ENCODE data around the gene MFAP4. TPM values are rescaled to one million over a fixed set of nuclear protein-coding genes. Genes with fewer than 3 reads are reported as not detected.
A peak's percentile ranks its signal among the peaks of the same experiment; 100 is the strongest.

Gene MFAP4
- total and polyA plus RNA-seq, 7 donors: 5.8 to 44.5 (median 8.9) TPM

DNA sequence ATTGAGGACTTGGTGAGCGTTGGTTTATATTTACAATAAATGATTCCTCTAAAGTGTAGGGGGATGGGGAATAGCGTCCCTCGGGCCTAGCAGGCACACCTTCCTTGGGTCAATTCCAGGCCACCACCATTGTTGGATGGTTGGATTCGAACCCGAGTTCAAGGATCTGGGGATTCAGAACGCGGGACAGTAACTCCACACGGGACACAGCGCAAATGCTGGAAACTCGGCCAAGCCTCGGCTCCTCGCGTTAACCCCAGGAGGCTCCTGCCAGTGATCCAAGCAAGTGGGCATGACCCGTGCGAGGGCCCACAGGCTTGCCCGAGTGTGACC, 25.1 kb downstream of the MFAP4 start:
- no peak for DNase-seq
- intact Hi-C loops (cut with DNase I): loop anchor here (2.0 to 10.0 kb wide), 4 partner anchors 85 to 405 kb away; no protein-coding TSS in a partner anchor
- Histone ChIP-seq H3K27ac (peak overlapping the region; percentile 76), H3K4me3 (peak overlapping the region; percentile 90), H3K4me1 (no peaks in the 10 kb centered on the region), H3K9me3 (no peaks in the 10 kb centered on the region), H3K27me3 (ENCODE audit: insufficient read depth in 3 of 3, low read length in 2 of 3) (no peaks in the 10 kb centered on the region), H3K36me3 (ENCODE audit: insufficient read depth in 1 of 2, low read depth in 1 of 2) (peaks cover 0 to 6% of the 10 kb centered on the region in 2 donors)
- TF ChIP-seq, protein P1, sequence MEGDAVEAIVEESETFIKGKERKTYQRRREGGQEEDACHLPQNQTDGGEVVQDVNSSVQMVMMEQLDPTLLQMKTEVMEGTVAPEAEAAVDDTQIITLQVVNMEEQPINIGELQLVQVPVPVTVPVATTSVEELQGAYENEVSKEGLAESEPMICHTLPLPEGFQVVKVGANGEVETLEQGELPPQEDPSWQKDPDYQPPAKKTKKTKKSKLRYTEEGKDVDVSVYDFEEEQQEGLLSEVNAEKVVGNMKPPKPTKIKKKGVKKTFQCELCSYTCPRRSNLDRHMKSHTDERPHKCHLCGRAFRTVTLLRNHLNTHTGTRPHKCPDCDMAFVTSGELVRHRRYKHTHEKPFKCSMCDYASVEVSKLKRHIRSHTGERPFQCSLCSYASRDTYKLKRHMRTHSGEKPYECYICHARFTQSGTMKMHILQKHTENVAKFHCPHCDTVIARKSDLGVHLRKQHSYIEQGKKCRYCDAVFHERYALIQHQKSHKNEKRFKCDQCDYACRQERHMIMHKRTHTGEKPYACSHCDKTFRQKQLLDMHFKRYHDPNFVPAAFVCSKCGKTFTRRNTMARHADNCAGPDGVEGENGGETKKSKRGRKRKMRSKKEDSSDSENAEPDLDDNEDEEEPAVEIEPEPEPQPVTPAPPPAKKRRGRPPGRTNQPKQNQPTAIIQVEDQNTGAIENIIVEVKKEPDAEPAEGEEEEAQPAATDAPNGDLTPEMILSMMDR (IDR thresholded peaks at IDR 0.05): no peak
- no peak for ATAC-seq
- WGBS, 3 donors: 14 to 19% (median 15%) methylated on average over 16 of the region's 16 CpGs

- TF ChIP-seq, protein P1 (IDR thresholded peaks at IDR 0.05): no peak
Measured at GRCh38 chr17:19361326-19361725, 25.7 kb downstream of the MFAP4 start.

DNA sequence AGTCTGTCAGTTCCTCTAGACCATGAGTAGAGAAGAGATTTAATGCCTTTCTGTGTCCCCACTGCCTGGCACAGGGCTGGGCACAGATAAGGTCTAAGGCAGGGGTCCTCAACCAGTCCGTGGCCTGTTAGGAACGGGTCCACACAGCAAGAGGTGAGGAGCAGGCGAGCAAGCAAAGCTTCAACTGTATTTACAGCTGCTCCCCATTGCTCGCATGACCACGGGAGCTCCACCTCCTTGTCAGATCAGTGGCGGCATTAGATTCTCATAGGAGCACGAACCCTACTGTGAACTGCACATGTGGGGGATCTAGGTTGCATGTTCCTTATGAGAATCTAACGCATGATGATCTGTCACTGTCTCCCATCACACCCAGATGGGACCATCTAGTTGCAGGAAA, 26.2 kb downstream of the MFAP4 start:
- WGBS, 3 donors: 87 to 93% (median 90%) methylated on average over 8 of the region's 8 CpGs
- TF ChIP-seq, protein P1 (IDR thresholded peaks at IDR 0.05): no peak
- intact Hi-C loops (cut with DNase I): loop anchor here in 1 of 2 donors (10.0 kb wide), 1 partner anchor 404 kb away; no protein-coding TSS in a partner anchor
- Histone ChIP-seq H3K4me3 (no peak overlapping the region), H3K36me3 (ENCODE audit: insufficient read depth in 1 of 2, low read depth in 1 of 2) (peaks cover 0 to 10% of the 10 kb centered on the region in 2 donors), H3K27ac (no peak overlapping the region), H3K27me3 (ENCODE audit: insufficient read depth in 3 of 3, low read length in 2 of 3) (no peaks in the 10 kb centered on the region), H3K9me3 (no peaks in the 10 kb centered on the region), H3K4me1 (no peaks in the 10 kb centered on the region)
- no peak for ATAC-seq
- no peak for DNase-seq

More at GRCh38 chr17:19361326-19361725, 25.7 kb downstream of the MFAP4 start:
- Histone ChIP-seq H3K27me3 (ENCODE audit: insufficient read depth in 3 of 3, low read length in 2 of 3) (no peaks in the 10 kb centered on the region), H3K4me3 (no peak overlapping the region), H3K4me1 (no peaks in the 10 kb centered on the region), H3K36me3 (ENCODE audit: insufficient read depth in 1 of 2, low read depth in 1 of 2) (peaks cover 0 to 10% of the 10 kb centered on the region in 2 donors), H3K27ac (no peak overlapping the region), H3K9me3 (no peaks in the 10 kb centered on the region)
- ATAC-seq (no peak), DNase-seq (no peak)
- WGBS, 3 donors: 69 to 79% (median 74%) methylated on average over 6 of the region's 6 CpGs
- intact Hi-C loops (cut with DNase I): loop anchor here in 1 of 2 donors (10.0 kb wide), 1 partner anchor 403 kb away; no protein-coding TSS in a partner anchor

- DNase-seq (no peak), ATAC-seq (no peak)
- Histone ChIP-seq H3K4me1 (no peaks in the 10 kb centered on the region), H3K36me3 (ENCODE audit: insufficient read depth in 1 of 2, low read depth in 1 of 2) (peaks cover 0 to 10% of the 10 kb centered on the region in 2 donors), H3K27ac (no peak overlapping the region), H3K4me3 (no peak overlapping the region), H3K9me3 (no peaks in the 10 kb centered on the region), H3K27me3 (ENCODE audit: insufficient read depth in 3 of 3, low read length in 2 of 3) (no peaks in the 10 kb centered on the region)
- WGBS, 3 donors: 91 to 95% (median 92%) methylated on average over 5 of the region's 5 CpGs
- intact Hi-C loops (cut with DNase I): loop anchor here in 1 of 2 donors (10.0 kb wide), 1 partner anchor 405 kb away; no protein-coding TSS in a partner anchor
- TF ChIP-seq, protein P1 (IDR thresholded peaks at IDR 0.05): no peak
Measured at GRCh38 chr17:19359856-19360255, 27.1 kb downstream of the MFAP4 start.

DNA sequence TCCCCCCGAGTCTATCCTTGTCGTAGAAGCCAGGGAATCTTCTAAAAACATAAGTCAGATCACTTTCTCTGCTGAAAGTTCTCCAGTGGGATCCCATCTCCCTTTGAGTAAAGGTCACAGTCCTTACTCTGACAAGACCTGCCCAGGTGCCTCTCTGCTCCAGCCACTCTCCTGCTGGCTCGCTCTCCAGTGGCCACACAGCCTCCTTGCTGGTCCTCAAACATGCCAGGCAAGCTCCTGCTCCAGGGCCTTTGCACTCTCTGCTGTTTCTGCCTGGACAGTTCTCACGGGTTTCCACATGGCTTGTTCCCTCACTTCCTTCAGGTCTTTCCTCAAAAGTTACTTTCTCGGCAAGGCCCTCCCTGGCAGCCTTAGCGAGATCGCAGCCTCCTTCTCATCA, 27.8 kb downstream of the MFAP4 start:
- H3K4me1 ChIP-seq: no peaks in the 10 kb centered on the region
- ATAC-seq (no peak), DNase-seq (no peak)
- WGBS, 3 donors: 84 to 89% (median 84%) methylated on average over 7 of the region's 7 CpGs
- H3K4me3 ChIP-seq: no peak overlapping the region
- TF ChIP-seq, protein P1 (IDR thresholded peaks at IDR 0.05): no peak
- intact Hi-C loops (cut with DNase I): no loop called here
- no peaks in the 10 kb centered on the region for H3K9me3 ChIP-seq
- H3K27me3 ChIP-seq (ENCODE audit: insufficient read depth in 3 of 3, low read length in 2 of 3): no peaks in the 10 kb centered on the region
- peaks cover 0 to 10% of the 10 kb centered on the region in 2 donors for H3K36me3 ChIP-seq (ENCODE audit: insufficient read depth in 1 of 2, low read depth in 1 of 2)
- H3K27ac ChIP-seq: no peak overlapping the region

Measured in psoas muscle (tissue), 8 donors.